ENCODE measurements around the gene TRMU. TPM values are rescaled to one million over a fixed set of nuclear protein-coding genes. Genes with fewer than 3 reads are reported as not detected.

TRMU gene
- total RNA-seq, 4 donors from 2014 or later = 9.1 to 14.4 (median 13.0) TPM

- Histone ChIP-seq H3K27me3 (no peaks in the 10 kb centered on the region), H3K4me1 (peaks cover 5% of the 10 kb centered on the region in 2 donors), H3K9me3 (no peaks in the 10 kb centered on the region), H3K27ac (no peak overlapping the region), H3K36me3 (peaks cover 0 to 58% of the 10 kb centered on the region in 2 donors), H3K4me3 (no peak overlapping the region)
- in situ Hi-C loops (cut with MboI; ENCODE audit: low sequenced_read_pairs in 4 of 4) (loop anchor here in 1 of 4 donors (25.0 kb wide), 1 partner anchor 182 kb away; the partner anchor contains the start of gene CELSR1), intact Hi-C loops (cut with DNase I; ENCODE audit: low total_unique reads) (loop anchor here (1.0 kb wide), 1 partner anchor 35 kb away; no protein-coding TSS in a partner anchor)
- TF ChIP-seq POLR2A (IDR thresholded peaks at IDR 0.05) = no peak
- no peak for TF ChIP-seq CTCF (IDR thresholded peaks at IDR 0.05 in 4 of 5, conservative IDR thresholded peaks at IDR 0.05 in 1 of 5)
- ATAC-seq (no peak), DNase-seq (no peak)
Measured at GRCh38 chr22:46354993-46355305, 19.4 kb downstream of the TRMU start.

- no peaks in the 10 kb centered on the region for H3K9me3 ChIP-seq
- no peak overlapping the region for H3K4me3 ChIP-seq
- intact Hi-C loops (cut with DNase I; ENCODE audit: low total_unique reads) (loop anchor here (1.0 kb wide), 1 partner anchor 35 kb away; no protein-coding TSS in a partner anchor), in situ Hi-C loops (cut with MboI; ENCODE audit: low sequenced_read_pairs in 4 of 4) (loop anchor here in 1 of 4 donors (25.0 kb wide), 1 partner anchor 182 kb away; the partner anchor contains the start of gene CELSR1)
- peaks cover 0 to 53% of the 10 kb centered on the region in 2 donors for H3K36me3 ChIP-seq
- DNase-seq (peak in 1 of 2 donors; percentile 38), ATAC-seq (peak in 1 of 2 donors; percentile 39)
- H3K4me1 ChIP-seq = peaks cover 5% of the 10 kb centered on the region in 2 donors
- no peaks in the 10 kb centered on the region for H3K27me3 ChIP-seq
- no peak overlapping the region for H3K27ac ChIP-seq
- TF ChIP-seq CTCF (IDR thresholded peaks at IDR 0.05 in 4 of 5, conservative IDR thresholded peaks at IDR 0.05 in 1 of 5) (peak; percentile 33 to 71 (median 60)), POLR2A (IDR thresholded peaks at IDR 0.05) (no peak)
Measured at GRCh38 chr22:46355369-46355995, 20.0 kb downstream of the TRMU start.

GRCh38 chr22:46355996-46356471 is 20.5 kb downstream of the TRMU start:
- Histone ChIP-seq H3K27ac (no peak overlapping the region), H3K36me3 (peaks cover 0 to 48% of the 10 kb centered on the region in 2 donors), H3K4me1 (peaks cover 5% of the 10 kb centered on the region in 2 donors), H3K4me3 (no peak overlapping the region), H3K27me3 (no peaks in the 10 kb centered on the region), H3K9me3 (no peaks in the 10 kb centered on the region)
- intact Hi-C loops (cut with DNase I; ENCODE audit: low total_unique reads) = loop anchor here (1.0 kb wide), 1 partner anchor 34 kb away; no protein-coding TSS in a partner anchor
- no peak for TF ChIP-seq POLR2A (IDR thresholded peaks at IDR 0.05)
- no peak for TF ChIP-seq CTCF (IDR thresholded peaks at IDR 0.05 in 4 of 5, conservative IDR thresholded peaks at IDR 0.05 in 1 of 5)
- in situ Hi-C loops (cut with MboI; ENCODE audit: low sequenced_read_pairs in 4 of 4) = loop anchor here in 1 of 4 donors (25.0 kb wide), 1 partner anchor 181 kb away; the partner anchor contains the start of gene CELSR1
- ATAC-seq (no peak), DNase-seq (no peak)

- peaks cover 5% of the 10 kb centered on the region in 2 donors for H3K4me1 ChIP-seq
- ATAC-seq (no peak), DNase-seq (no peak)
- no peaks in the 10 kb centered on the region for H3K9me3 ChIP-seq
- no peaks in the 10 kb centered on the region for H3K27me3 ChIP-seq
- TF ChIP-seq CTCF (IDR thresholded peaks at IDR 0.05 in 4 of 5, conservative IDR thresholded peaks at IDR 0.05 in 1 of 5) = no peak
- TF ChIP-seq POLR2A (IDR thresholded peaks at IDR 0.05) = no peak
- no peak overlapping the region for H3K4me3 ChIP-seq
- H3K27ac ChIP-seq = no peak overlapping the region
- H3K36me3 ChIP-seq = peaks cover 0 to 40% of the 10 kb centered on the region in 2 donors
- in situ Hi-C loops (cut with MboI; ENCODE audit: low sequenced_read_pairs in 4 of 4) = loop anchor here in 1 of 4 donors (25.0 kb wide), 1 partner anchor 181 kb away; the partner anchor contains the start of gene CELSR1
- intact Hi-C loops (cut with DNase I; ENCODE audit: low total_unique reads) = no loop called here
Measured at GRCh38 chr22:46356496-46357480, 21.3 kb downstream of the TRMU start.

All from gastrocnemius medialis (tissue), 4 donors.